KBM-7 (cell line): Measurements from ENCODE around the gene DHX9.
A peak's percentile ranks its signal among the peaks of the same experiment; 100 is the strongest.
"Not testable (repeated sequence)": the region's sequence is repeated elsewhere in the genome, so short reads cannot be mapped to it uniquely, and the experiment has no call there.

Source experiments
- DNase-seq: peaks from one replicate; pipeline ENCODE4 v3.0.0-alpha.2; 2015
- in situ Hi-C: fragments of 300-500 bp; cut with MboI; formaldehyde crosslinking; loops from 2 replicates; pipeline ENCODE4 v1.14.3; 2020; ENCODE audit warnings: low sequenced_read_pairs, low pct_unique_long_range_greater_than_20kb, mixed read lengths

DHX9 gene

GRCh38 chr1:182877842-182878241 lies 38.7 kb downstream of the DHX9 start:
- in situ Hi-C loops = no loop called here
- no peak for DNase-seq

- no peak for DNase-seq
- in situ Hi-C loops = no loop called here
Observed at GRCh38 chr1:182884872-182885271, 45.7 kb downstream of the DHX9 start.

GRCh38 chr1:182885591-182885990 lies 46.4 kb downstream of the DHX9 start:
- no peak for DNase-seq
- in situ Hi-C loops = no loop called here

- in situ Hi-C loops = no loop called here
- DNase-seq = no peak
Observed at GRCh38 chr1:182886985-182887384, 47.8 kb downstream of the DHX9 start.

- in situ Hi-C loops = no loop called here
- DNase-seq = no peak
Observed at GRCh38 chr1:182888736-182889531, 49.8 kb downstream of the DHX9 start.

GRCh38 chr1:182889997-182890396 lies 50.9 kb downstream of the DHX9 start:
- in situ Hi-C loops = no loop called here
- DNase-seq = peak; percentile 54

GRCh38 chr1:182890927-182891610 lies 51.9 kb downstream of the DHX9 start:
- in situ Hi-C loops = no loop called here
- no peak for DNase-seq

GRCh38 chr1:182897696-182898095 lies 58.5 kb downstream of the DHX9 start:
- no peak for DNase-seq
- in situ Hi-C loops = no loop called here

GRCh38 chr1:182901946-182902345 lies 62.8 kb downstream of the DHX9 start:
- in situ Hi-C loops, DNase-seq: not testable (repeated sequence)

GRCh38 chr1:182905321-182905720 lies 66.2 kb downstream of the DHX9 start:
- in situ Hi-C loops = no loop called here
- DNase-seq = no peak

GRCh38 chr1:182909578-182909977 lies 70.4 kb downstream of the DHX9 start:
- no peak for DNase-seq
- in situ Hi-C loops = no loop called here

GRCh38 chr1:182910143-182910542 lies 71.0 kb downstream of the DHX9 start:
- DNase-seq = no peak
- in situ Hi-C loops = no loop called here

- in situ Hi-C loops = no loop called here
- DNase-seq = no peak
Observed at GRCh38 chr1:182913401-182913800, 74.3 kb downstream of the DHX9 start.

GRCh38 chr1:182917378-182917777 lies 78.2 kb downstream of the DHX9 start:
- in situ Hi-C loops = no loop called here
- DNase-seq = no peak

GRCh38 chr1:182925661-182926060 lies 86.5 kb downstream of the DHX9 start:
- in situ Hi-C loops = no loop called here
- no peak for DNase-seq

- in situ Hi-C loops = no loop called here
- DNase-seq = no peak
Observed at GRCh38 chr1:182927693-182928433, 88.7 kb downstream of the DHX9 start.

- no peak for DNase-seq
- in situ Hi-C loops = no loop called here
Observed at GRCh38 chr1:182930985-182931384, 91.8 kb downstream of the DHX9 start.

GRCh38 chr1:182935716-182936115 lies 96.6 kb downstream of the DHX9 start:
- DNase-seq = no peak
- in situ Hi-C loops = no loop called here
